NCI-H1436 treated with DMSO at 0.1 percent for 48 hours (cell line): ENCODE results near the gene MAST4.

Experiments used
- DNase-seq: peaks from one replicate; lab custom pipeline; 2025; lab: John Stamatoyannopoulos, UW

MAST4 gene

GRCh38 chr5:67019065-67019845 lies 423.1 kb downstream of the MAST4 start:
- DNase-seq = no peak

DNA sequence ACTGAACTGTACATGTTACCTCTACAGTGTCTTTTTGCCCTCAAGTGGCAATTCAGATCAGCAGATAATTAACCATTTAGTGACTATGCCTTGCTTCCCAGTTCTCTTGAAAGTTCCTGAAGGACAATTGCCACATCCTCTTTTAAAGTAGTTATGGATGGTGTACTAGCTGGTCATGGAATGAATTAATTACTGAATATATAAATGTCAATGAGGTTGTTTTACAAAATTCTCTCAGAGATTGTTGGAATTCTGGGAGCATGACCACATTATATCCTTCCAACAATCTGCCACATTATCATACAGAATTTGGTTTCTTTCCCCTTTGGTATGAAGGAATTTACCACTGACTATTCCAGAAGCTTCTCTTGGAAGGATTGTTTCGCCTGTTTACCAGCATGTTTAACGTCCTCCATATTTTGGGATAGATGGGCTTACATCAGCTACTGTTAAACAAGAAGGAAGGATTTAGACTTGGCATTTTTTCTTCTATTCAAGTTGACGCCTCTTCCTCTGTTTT lies 424.0 kb downstream of the MAST4 start:
- no peak for DNase-seq

DNA sequence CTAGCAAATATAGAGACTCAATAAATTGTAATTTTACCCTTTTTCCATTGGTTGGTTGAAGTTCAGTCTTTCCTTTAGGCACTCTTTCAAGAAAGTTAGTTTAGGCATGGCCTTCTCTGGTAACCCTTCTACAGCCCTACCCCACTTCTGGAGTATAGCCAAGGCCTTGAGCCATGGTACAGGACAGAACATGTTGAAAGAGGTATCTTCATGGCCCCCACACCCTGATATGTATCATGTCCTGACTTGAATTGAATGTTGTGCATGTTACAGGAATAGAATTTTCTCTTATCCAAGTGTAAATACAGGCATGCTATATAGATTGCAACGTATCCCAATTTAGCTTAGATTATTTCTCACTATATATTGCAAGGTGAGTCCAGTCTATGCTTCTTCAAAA lies 424.8 kb downstream of the MAST4 start:
- DNase-seq = no peak

- no peak for DNase-seq
These were observed 425.3 kb downstream of the MAST4 start for GRCh38 chr5:67021521-67021920.

GRCh38 chr5:67021962-67022361 lies 425.8 kb downstream of the MAST4 start:
- no peak for DNase-seq

- no peak for DNase-seq
These were observed 429.3 kb downstream of the MAST4 start for GRCh38 chr5:67025457-67025856.

DNA sequence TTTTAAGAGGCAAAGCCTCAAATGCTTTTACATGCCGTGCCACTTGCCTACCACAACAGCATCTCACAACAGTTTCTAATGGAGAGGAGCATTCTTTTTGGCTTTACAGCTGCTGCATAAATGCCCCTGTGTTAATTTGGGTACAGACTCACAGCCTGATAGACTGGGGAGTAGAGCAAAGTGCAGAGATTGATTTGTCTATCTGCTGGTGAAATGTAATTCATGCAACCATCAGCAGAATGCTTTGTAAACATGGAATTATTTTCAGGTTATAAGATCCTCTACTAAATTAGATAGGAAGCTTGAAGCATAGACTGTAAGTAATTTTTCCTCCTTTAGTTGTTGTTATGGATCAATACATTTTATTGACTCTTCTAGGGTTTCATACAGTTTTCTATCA lies 430.1 kb downstream of the MAST4 start:
- no peak for DNase-seq

- no peak for DNase-seq
These were observed 431.0 kb downstream of the MAST4 start for GRCh38 chr5:67027171-67027570.

DNA sequence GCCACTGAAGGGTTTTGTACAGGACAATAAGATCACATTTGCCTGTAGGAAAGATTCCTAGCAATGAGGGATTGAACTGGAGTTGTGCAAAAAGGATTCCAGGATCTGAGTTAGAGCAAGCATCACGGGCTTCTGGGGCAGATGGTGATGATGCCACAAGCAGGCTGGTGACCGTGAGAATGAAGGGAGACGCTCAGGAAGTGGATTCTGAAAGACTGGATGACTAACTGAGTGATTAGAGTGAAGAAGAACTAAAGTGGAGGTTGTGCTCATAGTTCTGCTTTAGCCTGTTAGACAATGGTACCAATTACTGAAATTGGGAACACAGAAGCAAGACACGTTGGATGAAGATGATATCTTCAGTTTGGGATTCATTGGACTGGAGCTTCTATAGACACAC lies 432.2 kb downstream of the MAST4 start:
- no peak for DNase-seq

DNA sequence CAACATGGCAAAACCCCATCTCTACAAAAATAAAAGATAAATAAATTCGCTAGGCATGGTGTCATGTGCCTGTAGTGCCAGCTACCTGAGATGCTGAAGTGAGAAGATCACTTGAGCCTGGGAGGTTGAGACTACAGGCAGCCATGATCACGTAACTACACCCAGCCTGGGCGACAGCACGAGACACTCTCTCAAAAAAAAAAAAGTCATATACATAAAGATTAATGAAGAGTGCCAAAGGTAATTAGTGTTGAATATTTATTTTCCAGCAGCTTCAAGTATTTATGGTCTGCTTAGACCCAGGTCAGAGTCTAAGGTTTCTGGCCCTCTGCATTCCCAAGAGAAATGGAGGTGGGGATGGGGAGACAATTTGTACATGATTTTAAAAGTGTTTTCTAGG lies 432.7 kb downstream of the MAST4 start:
- no peak for DNase-seq

DNA sequence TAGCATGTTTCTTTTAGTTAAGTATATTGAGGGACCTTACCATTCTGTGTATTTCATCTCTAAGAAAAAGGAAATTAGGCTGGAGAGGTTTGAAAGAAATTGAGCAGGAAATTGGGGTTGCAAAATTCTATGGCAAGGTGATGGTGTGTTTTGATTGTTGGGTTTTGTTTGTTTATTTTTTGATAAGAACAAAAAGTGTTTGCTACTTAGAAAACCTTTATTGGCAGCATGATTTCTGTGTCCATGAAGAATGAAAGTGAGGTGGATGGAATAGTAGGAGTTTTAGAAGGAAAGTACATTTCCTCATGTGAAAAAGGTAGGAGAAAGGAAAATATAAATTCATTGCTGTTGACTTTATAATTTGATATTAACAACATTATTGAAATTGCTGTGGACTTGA lies 433.3 kb downstream of the MAST4 start:
- no peak for DNase-seq

DNA sequence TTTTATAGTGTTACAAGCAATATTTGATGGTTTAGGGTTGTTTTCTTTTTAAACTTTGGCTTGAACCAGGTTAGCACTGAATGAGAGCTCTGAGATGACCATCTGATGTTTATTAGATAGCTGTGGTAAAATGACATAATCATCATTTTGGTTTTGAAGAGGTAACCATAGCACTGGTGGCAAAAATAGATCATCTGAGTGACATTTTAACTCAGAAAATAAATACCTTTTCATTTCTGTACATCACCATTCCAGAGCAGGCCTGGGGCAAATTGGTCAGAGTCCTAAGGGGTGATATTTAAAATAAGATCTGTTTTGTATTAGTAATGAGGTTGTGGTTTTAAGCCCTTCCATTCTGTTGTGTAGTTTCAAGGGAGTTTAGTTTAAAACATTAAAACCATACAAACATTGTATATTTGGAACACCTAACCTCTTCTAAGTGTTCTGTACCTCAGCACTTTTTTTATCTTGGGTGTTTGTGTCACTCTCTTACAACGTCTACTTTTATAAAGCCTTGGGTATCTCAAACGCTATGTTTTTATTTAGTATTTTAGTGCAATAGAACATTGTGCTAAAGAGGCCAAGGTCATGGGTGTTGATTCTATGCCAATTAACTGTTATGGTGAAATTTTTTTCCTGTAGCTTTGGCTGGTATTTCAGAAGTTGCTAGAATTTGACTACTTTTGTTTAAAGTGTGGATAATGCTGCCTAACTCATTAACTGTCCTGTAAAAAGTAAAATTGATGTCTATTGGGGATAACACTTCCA lies 434.3 kb downstream of the MAST4 start:
- DNase-seq = no peak

- DNase-seq = no peak
These were observed 434.9 kb downstream of the MAST4 start for GRCh38 chr5:67031057-67031443.

GRCh38 chr5:67031692-67032091 lies 435.5 kb downstream of the MAST4 start:
- DNase-seq = no peak

GRCh38 chr5:67032921-67033664 lies 436.9 kb downstream of the MAST4 start:
- DNase-seq = no peak

DNA sequence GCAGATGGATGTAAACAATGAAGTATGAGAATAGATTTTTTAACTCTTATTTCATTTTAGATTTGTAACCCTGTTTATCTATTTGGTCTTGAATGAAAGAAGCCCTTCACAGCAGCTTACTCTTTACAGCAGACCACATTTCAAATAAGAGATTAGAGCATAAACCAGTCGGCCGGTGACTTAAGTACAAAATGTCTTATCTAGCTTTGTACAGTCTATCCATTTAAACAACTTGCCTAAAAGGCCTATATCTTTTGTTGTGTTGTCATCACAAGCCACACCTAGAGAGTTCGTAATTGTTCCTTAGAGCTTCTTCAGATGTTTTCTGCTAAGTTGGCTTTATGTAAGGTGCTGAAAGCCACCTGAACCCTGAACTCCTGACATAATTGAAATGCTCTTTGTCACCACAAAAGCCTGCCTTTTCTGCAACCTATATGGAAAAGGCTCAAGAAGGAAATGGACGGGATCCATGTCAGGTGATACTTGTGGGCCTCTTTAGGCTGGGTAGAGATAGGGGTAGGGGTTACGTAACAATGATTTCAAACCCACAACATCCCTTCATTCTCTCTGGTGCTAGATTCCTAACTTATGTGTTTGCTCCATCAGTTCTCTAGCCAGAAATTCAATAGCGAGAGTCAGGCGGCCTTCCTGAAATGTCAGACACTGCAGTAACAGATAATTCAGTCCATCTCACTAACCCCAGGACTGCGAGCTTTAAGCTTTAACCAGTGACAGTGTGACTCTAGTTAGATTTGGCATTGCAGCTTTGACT lies 437.9 kb downstream of the MAST4 start:
- no peak for DNase-seq

GRCh38 chr5:67035098-67035740 lies 439.0 kb downstream of the MAST4 start:
- DNase-seq = no peak

DNA sequence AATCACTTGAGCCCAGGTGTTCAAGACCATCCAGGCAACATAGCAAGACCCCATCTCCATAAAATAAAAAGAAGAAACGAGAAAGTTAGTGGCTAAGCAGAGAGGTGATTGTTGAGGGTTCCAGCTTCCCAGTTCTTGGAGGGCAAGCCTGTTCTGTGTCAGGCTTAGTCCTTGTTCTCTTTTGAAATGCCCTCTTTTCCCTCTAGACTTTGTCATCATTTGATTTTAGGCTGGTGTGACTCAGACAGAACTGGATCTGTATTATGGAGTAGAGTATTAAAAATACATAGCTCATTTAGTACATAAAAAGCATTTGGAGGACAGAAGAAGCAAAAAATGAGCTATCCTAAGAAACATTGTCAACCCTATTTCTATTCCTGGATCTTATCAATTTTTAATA lies 441.0 kb downstream of the MAST4 start:
- DNase-seq = no peak

DNA sequence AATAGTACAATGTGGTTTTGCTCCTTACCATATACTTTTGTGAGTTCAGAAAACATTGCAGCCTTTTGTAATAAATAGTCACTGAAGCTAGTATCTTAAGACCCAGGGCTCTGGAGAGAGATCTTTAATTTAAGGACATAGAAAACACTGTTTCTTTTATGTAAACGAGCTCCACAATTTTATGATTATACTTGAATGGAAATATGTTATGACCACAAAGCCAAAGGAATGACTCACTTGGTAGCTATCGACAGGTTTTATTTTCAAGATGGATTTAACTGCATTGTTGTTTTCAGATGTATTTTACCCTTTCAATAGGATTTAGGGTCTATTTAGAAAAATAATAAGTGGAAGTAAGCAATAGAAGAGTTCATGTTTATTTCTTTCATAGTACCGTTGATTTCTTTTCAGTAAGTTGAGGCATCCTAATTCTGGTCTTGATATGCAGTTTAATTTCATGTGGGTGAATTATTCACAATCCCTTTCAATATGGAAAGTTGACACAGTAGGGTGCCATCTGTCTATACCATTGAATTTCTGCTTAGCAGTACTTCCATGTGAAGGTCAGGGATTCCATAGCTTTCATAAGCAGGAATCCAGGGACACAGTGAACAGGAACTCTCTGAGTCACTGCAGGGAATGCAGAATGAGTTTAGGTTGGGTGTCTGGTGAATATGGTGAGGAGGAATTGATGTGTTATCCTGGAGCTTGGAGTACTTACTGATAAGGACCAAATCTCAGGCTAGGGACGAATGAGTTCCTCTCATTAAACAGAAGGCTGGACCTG lies 442.8 kb downstream of the MAST4 start:
- no peak for DNase-seq

- DNase-seq = no peak
These were observed 446.2 kb downstream of the MAST4 start for GRCh38 chr5:67042176-67043003.
